GM12891 (cell line): ENCODE data around the gene TMEM222.

Experiments
- PAX5 ChIP-seq: IDR thresholded peaks from 2 replicates; pipeline ENCODE4 v1.6.1; 2011; ENCODE audit warnings: low read length, moderate library complexity, mild to moderate bottlenecking; ENCODE audit not compliant: insufficient read depth, severe bottlenecking
- POLR2A ChIP-seq: IDR thresholded peaks from 2 replicates; pipeline ENCODE4 v1.6.1; 2011; ENCODE audit warnings: low read depth, low read length, control low read depth
- POLR2AphosphoS5 ChIP-seq: IDR thresholded peaks from 2 replicates; pipeline ENCODE4 v1.6.1; 2011; ENCODE audit warnings: low read depth, low read length, control low read depth
- POU2F2 ChIP-seq: IDR thresholded peaks from 2 replicates; pipeline ENCODE4 v1.6.1; 2011; ENCODE audit warnings: low read depth, mild to moderate bottlenecking, control low read depth, low read length, moderate library complexity
- SPI1 ChIP-seq: IDR thresholded peaks from 2 replicates; pipeline ENCODE4 v1.6.1; 2011; ENCODE audit warnings: low read depth, low read length, control low read depth
- TAF1 ChIP-seq: IDR thresholded peaks from 2 replicates; pipeline ENCODE4 v1.6.1; 2011; ENCODE audit warnings: low read depth, low read length, control low read depth

DNA sequence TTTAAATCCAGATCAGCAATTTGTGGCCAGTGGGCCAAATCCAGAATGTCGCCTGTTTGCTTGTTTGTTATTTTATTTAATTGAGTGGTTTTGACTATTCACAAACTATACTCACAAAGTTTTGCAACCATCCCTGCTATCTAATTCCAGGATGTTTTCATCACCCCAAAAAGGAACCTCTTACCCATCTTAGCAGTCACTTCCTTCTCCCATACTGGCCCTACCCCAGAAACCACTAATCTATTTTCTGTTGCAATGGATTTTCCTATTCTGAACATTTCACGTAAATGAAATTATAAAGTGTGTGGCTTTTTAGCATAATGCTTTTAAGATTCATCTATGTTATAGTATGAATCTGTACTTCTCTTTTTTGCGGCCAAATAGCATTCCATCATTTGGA is 46.3 kb upstream of the TMEM222 start:
- no peak for TF ChIP-seq TAF1
- no peak for TF ChIP-seq POLR2A
- TF ChIP-seq POLR2AphosphoS5 = no peak
- TF ChIP-seq PAX5 = no peak
- no peak for TF ChIP-seq SPI1
- no peak for TF ChIP-seq POU2F2
